HG03175 (cell line): ENCODE measurements around the gene GPATCH3.
"Not testable (repeated sequence)": the region's sequence is repeated elsewhere in the genome, so short reads cannot be mapped to it uniquely, and the experiment has no call there.

ENCODE experiments used
- ATAC-seq: cut with Tn5 transposase; IDR thresholded peaks from one replicate; pipeline ENCODE4 v1.9.1; 2021; ENCODE audit warnings: mild to moderate bottlenecking, moderate library complexity; ENCODE audit not compliant: unreplicated experiment

GPATCH3 gene

GRCh38 chr1:26913754-26914619 is 13.7 kb upstream of the GPATCH3 start, which contains the start of gene NR0B2:
Gene NR0B2, minus strand, starts transcription at chr1:26913975. Its CDS starts 35 bp downstream, at chr1:26913940.
- ATAC-seq = no peak

GRCh38 chr1:26913389-26913753 is 13.1 kb upstream of the GPATCH3 start:
- no peak for ATAC-seq

GRCh38 chr1:26912147-26912490 is 11.9 kb upstream of the GPATCH3 start:
- no peak for ATAC-seq

DNA sequence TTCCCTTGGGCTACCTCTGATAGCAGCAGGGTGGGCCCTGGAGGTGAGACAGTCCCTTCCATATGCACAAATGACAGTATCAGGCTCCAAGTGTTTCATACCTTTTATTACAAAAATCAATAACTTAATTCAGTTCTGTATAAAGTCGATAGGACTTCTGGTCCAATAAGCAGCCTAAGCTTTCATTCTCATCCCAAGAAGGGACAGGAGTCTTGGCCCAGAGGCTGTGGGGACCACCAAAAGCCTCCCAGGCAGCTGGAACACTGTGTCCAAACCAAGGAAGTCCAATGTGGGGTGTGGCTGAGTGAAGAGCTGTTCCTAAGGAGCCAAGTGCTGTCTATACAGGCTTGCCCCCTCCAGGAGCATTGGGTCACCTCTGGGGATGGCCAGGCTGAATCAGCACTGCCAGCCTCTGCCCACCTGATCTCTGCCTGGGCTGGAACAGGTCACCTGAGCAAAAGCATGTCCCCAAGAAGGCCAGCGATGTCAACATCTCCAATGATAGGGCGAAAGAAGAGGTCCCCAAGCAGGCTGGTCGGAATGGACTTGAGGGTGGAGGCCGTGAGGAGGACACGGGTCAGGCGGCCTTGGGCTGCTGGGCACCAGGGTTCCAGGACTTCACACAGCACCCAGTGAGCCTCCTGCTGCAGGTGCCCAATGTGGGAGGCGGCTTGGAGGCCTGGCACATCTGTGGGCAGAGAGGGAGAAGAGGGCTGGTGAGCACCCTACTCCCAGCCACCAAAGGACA is 11.3 kb upstream of the GPATCH3 start:
- no peak for ATAC-seq

DNA sequence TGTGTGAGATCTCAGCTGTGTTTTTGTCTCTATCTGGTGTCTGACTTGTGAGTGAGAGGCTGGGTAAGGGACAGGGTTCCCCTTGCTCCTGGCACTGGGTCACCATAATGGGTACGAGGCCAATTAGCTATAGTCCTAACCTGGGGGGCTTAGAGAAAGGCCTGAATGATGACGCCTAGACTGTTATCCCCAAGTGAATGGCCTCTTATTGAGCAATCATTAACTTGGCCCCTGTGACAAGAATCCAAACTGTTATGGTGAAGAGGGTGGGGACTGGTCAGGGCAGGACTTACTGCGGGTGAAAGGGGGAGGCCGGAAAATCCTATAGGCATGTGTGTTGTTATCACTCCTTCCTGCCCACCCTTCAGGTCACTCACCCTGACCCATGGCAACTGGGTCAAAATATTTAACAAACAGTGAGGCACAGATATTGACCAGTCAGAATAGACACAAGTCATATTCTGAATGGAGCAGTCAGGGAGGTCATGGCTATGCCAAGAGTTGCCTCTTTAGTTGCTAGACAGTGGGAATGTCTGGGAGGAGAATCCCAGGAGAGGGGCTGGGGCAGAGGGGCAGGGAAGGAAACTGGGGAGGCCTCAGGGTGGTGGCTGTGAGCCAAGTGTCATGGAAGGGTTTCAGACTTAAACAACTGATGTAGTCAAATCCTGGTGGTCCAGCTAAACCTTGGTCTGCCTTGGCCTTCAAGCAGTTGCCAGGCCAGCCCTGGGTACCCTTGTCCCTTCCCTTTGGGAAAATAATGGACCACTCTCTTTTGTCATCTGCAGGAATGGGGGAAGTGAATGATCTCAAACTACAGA is 10.3 kb upstream of the GPATCH3 start:
- ATAC-seq = no peak

DNA sequence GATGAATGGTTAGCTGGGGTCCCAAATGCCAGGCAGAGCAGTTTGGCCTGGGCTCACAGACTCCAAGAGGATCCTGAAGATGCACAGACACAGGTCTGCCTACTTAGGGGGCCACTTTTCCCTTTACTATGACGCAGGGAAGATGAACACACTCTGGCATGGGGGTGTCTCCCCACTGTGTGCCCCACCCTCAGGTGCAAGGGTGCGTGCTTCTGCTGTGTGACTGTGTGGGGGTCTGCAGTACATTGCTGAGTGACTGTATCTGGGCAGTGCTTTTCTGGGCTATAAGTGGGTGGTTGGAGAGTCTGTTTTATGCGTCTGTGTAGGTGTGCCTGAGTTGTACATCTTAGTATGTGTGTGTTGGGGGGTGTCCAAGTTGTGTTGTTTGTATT is 9.7 kb upstream of the GPATCH3 start:
- ATAC-seq = no peak

DNA sequence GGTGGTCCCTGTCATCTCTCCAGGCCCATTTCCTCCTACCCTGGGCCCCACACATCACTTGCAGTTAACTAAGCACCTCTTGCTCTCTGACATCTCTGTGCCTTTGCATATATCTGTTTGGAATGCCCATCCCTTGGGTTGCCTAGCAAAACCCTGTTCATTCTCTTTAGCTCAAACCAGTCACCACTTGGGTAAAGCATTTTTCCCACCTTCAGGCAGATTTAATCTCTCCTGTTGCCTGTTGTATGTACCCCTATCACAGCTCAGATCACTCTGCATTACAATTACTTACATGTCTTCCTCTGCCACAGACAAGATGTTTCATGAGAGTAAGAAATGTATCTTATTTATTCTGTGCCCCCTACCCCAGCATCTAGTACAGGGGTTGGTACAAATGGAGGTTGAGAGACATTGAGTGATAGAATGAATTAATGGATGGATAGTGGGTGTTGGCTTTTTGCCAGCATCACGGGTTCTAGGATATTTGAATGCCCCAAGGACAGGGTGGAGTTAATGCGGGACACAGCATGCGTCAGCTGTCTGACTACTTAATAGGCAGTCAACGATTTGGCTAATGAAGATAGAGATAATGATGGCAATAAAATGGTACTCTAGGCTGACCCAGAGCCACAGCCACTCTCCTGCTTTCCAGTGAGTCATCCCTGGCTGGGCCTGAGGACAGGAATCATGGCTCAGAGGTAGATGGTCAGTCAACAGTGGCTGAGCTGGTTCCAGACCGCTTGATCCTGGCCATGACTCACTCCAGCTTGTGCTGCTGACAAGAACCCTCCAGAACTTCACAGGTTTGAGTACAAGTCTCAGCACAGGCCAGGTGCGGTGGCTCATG is 7.0 kb upstream of the GPATCH3 start:
- ATAC-seq = no peak

GRCh38 chr1:26900815-26901511 is 696 bp upstream of the GPATCH3 start:
- ATAC-seq = no peak

DNA sequence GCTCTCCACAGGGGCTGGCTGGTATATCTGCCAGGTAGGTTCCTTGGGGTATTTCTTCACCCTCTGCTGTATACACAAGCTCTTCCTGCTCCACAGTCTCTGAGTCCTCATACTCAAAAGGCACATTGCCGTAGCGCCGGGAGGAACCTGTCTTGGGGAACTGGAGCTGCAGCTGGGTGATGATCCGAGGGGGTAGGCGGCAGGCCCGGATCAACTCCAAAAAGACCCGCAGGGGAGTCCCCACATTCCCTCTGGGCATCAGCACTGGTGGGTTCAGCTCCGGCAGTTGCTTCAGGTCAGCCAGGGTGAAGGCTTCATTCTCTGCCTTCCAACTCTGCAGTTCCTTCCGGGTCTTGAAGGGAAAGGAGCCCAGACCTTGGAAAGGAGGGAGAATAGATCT is 2.9 kb downstream of the GPATCH3 start:
- ATAC-seq = no peak

DNA sequence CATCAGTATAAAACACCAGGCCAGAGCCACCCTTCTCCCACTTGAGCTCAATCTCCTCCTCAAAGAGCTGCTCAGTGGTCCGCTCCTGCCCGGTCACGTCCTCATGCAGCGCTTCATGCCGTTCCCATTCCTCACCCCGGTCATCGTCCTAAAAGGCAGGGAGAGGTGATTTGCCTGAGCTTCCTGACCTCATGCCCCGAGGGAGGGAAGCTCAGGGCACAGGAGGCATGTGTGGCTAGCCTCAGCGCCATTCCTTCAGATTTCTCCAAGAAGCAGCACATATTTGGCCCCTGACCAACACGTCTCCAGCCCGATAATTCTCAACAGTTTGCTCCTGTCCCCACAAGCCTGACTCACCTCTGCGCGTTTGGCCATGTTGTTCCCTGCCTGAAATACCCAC is 6.0 kb downstream of the GPATCH3 start:
- no peak for ATAC-seq

DNA sequence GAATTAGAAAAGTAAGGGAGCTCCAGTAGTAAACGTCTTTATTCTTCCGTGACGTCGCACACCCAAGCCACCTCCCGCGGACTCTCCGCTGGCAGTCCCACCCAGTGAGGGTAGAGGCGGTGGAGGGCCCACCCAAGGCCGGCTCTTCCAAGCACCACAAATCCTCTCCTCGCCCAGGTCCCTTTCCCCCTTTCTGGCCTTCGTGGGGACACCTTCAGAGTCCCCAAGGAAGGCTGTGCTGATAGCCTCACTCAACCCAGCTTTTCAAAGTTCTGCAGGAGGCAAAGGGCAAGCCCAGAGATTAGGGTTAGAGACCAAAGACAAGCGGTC is 9.8 kb downstream of the GPATCH3 start:
- ATAC-seq = peak; percentile 4

DNA sequence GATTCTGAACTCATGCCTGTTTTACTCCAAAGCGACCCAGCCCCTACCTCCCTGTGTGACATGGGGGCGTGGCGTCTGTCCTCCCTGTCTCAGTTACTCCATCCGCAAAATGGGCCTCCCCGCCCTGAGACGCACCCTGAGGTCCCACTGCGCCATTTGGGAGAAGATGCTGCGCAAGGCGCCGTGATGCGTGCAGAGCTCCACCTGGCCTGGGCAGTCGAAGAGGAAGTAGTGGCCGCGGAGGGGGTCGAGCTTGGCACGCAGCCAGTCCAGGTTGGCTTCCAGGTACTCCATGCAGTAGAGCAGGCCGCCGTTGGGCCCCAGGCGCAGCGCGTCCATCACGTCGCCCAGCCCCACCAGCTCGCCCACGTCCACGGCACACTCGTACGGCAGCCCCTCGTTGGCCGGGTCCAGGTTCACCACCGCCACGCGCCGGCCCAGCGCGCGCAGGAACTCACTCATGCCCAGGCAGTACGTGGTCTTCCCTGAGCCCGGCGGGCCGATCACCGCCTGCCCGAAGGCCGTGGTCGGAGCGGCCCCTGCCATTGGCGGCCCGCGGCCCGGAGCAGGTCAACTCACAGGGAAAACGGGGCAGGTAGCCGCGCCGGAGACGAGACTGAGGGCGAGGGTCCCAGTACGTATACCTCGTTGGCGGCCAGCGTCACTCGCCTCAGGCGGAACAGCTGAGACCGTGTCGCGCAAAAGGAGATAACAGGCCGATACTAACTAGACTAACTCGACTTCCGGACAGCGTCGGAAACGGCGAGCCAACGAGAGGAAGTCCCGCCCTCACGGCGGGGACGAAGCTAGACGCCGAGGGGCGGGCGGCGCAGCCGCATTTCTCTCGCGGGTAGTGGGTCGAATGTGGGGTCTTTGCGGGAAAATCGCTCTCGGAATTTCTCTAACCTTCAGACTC is 10.5 kb downstream of the GPATCH3 start, which contains the start of gene GPN2:
Gene GPN2 (minus strand): TSS at position 733 of the 916 bp plus-strand sequence. CDS start 187 bp downstream, at position 546.
- peak; percentile 91 for ATAC-seq

- no peak for ATAC-seq
These were observed 12.0 kb downstream of the GPATCH3 start for GRCh38 chr1:26888231-26888630.

GRCh38 chr1:26887125-26887524 is 13.1 kb downstream of the GPATCH3 start:
- ATAC-seq = no peak

GRCh38 chr1:26882696-26883463 is 17.4 kb downstream of the GPATCH3 start:
- ATAC-seq = no peak

- ATAC-seq = not testable (repeated sequence)
These were observed 18.7 kb downstream of the GPATCH3 start for GRCh38 chr1:26881611-26882010.

DNA sequence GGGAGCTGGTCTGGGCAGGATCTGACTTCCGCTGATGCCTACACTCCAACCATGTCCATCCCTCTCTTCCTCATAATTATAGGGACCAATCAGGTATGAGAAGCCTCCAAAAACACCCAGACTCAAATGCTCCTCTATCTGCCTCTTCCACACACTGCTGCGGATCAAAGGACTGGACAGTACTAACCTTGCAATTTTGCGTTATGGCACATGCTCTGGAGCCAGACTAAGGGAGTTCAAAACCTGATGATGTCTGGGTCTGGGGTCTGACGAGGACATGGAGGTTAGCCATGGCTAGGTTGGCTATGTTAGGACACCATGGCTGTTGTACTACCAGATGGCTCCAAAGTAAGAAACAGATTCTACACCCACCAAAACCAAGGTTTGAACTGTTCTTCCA is 20.5 kb downstream of the GPATCH3 start:
- no peak for ATAC-seq

DNA sequence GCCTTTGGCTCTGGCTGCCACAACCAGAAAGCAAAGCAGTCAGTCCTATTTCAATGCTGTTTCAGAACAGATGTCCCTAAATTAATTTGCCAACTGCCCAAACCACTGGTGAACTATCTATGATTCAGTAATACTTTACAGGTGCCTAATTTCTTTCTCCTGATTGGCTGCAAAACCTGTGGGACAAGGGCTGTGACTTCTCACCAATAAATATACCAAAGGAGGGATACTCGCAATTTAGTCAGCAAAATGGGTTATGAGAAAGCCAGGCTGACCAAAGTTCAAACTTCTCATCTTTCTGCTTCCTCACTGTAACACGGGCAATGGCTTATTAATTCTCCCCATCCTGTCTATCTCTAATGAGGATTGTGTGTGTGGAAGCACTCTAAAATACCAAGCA is 22.9 kb downstream of the GPATCH3 start:
- ATAC-seq = no peak
